SU-DHL-6 (cell line): ENCODE data around the gene SOBP.

Source experiments
- H2AFZ ChIP-seq: fragments of 200-600 bp; sonication (generic); 2 replicates; pipeline ENCODE4 v1.6.1; 2014; ENCODE audit warnings: low read depth, mild to moderate bottlenecking, moderate library complexity, mixed read lengths, antibody characterized with exemption, low read length; ENCODE audit not compliant: severe bottlenecking
- H3F3A ChIP-seq: fragments of 200-600 bp; shearing (Covaris generic); 2 replicates; pipeline ENCODE4 v1.6.0; 2016; ENCODE audit warnings: antibody characterized with exemption, mild to moderate bottlenecking; ENCODE audit not compliant: insufficient read depth
- H3K27ac ChIP-seq: fragments of 200-600 bp; sonication (generic); 2 replicates; pipeline ENCODE4 v1.5.1; 2016; ENCODE audit warnings: low read depth, mild to moderate bottlenecking, low read length, moderate library complexity, mixed read lengths
- H3K27me3 ChIP-seq: fragments of 200-600 bp; sonication (generic), shearing (Covaris generic); 2 replicates; pipeline ENCODE4 v1.6.0; 2014; ENCODE audit warnings: mild to moderate bottlenecking, low read length
- H3K36me3 ChIP-seq: fragments of 200-600 bp; sonication (generic); 2 replicates; pipeline ENCODE4 v1.6.1; 2014; ENCODE audit warnings: mild to moderate bottlenecking, low read length, mixed read lengths
- H3K4me2 ChIP-seq: fragments of 300-600, 200-600 bp; shearing (Covaris generic), sonication (generic); 2 replicates; pipeline ENCODE4 v1.6.0; 2014; ENCODE audit warnings: low read length, low read depth, mild to moderate bottlenecking; ENCODE audit not compliant: poor library complexity, severe bottlenecking
- H3K4me3 ChIP-seq: fragments of 200-600 bp; sonication (generic); 2 replicates; pipeline ENCODE4 v1.5.1; 2014; ENCODE audit warnings: antibody characterized with exemption, low read length, mild to moderate bottlenecking, mixed read lengths; ENCODE audit not compliant: insufficient read depth, poor library complexity, severe bottlenecking
- H3K79me2 ChIP-seq: fragments of 200-600 bp; sonication (generic); 2 replicates; pipeline ENCODE4 v1.6.1; 2014; ENCODE audit warnings: mild to moderate bottlenecking, low read length, moderate library complexity; ENCODE audit not compliant: insufficient read depth
- H3K9ac ChIP-seq: fragments of 200-600 bp; sonication (generic); 2 replicates; pipeline ENCODE4 v1.7.0; 2014; ENCODE audit warnings: mild to moderate bottlenecking, low read length
- H3K9me2 ChIP-seq: fragments of 200-600 bp; sonication (generic); replicated peaks from 2 replicates; pipeline ENCODE4 v1.6.1; 2014; ENCODE audit warnings: low read length; ENCODE audit not compliant: insufficient read depth
- H3K9me3 ChIP-seq: fragments of 200-600 bp; sonication (generic); 2 replicates; pipeline ENCODE4 v1.6.1; 2014; ENCODE audit warnings: low read length, mixed read lengths; ENCODE audit not compliant: insufficient read depth
- H4K20me1 ChIP-seq: fragments of 200-600 bp; sonication (generic); 2 replicates; pipeline ENCODE4 v1.6.1; 2014; ENCODE audit warnings: low read depth, mild to moderate bottlenecking, antibody characterized with exemption, low read length, moderate library complexity, mixed read lengths
- CTCF ChIP-seq: fragments of 200-600 bp; sonication (generic); IDR thresholded peaks from one replicate; pipeline ENCODE4 v1.5.1; 2017; ENCODE audit warnings: antibody characterized with exemption, mild to moderate bottlenecking, low read length, moderate library complexity; ENCODE audit not compliant: insufficient read depth, poor library complexity, severe bottlenecking
- EZH2phosphoT487 ChIP-seq: fragments of 200-600 bp; sonication (generic), shearing (Covaris generic); conservative IDR thresholded peaks from 2 replicates; pipeline ENCODE4 v1.6.1; 2018; ENCODE audit warnings: mild to moderate bottlenecking, antibody characterized with exemption, low read length, moderate library complexity, mixed read lengths

The SOBP gene

GRCh38 chr6:107666084-107666980 lies 176.4 kb downstream of the SOBP start:
- H3K9me3 ChIP-seq: no peaks in the 10 kb centered on the region
- no peaks in the 10 kb centered on the region for H4K20me1 ChIP-seq
- no peaks in the 10 kb centered on the region for H3K9me2 ChIP-seq
- H3K4me2 ChIP-seq: no peak overlapping the region
- H3K79me2 ChIP-seq: no peaks in the 10 kb centered on the region
- TF ChIP-seq CTCF (no peak), EZH2phosphoT487 (no peak)
- no peak overlapping the region for H2AFZ ChIP-seq
- no peaks in the 10 kb centered on the region for H3F3A ChIP-seq
- no peak overlapping the region for H3K4me3 ChIP-seq
- no peak overlapping the region for H3K9ac ChIP-seq
- H3K36me3 ChIP-seq: no peaks in the 10 kb centered on the region
- no peak overlapping the region for H3K27ac ChIP-seq
- no peaks in the 10 kb centered on the region for H3K27me3 ChIP-seq

GRCh38 chr6:107666981-107667601 lies 177.2 kb downstream of the SOBP start:
- H3K79me2 ChIP-seq: no peaks in the 10 kb centered on the region
- H3K9me2 ChIP-seq: no peaks in the 10 kb centered on the region
- H3K36me3 ChIP-seq: no peaks in the 10 kb centered on the region
- no peak overlapping the region for H3K4me2 ChIP-seq
- H3K9me3 ChIP-seq: no peaks in the 10 kb centered on the region
- no peaks in the 10 kb centered on the region for H3F3A ChIP-seq
- H3K27me3 ChIP-seq: no peaks in the 10 kb centered on the region
- H3K9ac ChIP-seq: no peak overlapping the region
- no peak overlapping the region for H2AFZ ChIP-seq
- H3K4me3 ChIP-seq: no peak overlapping the region
- no peak for TF ChIP-seq CTCF
- TF ChIP-seq EZH2phosphoT487: no peak
- no peaks in the 10 kb centered on the region for H4K20me1 ChIP-seq
- H3K27ac ChIP-seq: no peak overlapping the region

GRCh38 chr6:107667790-107668189 lies 177.9 kb downstream of the SOBP start:
- TF ChIP-seq CTCF (no peak), EZH2phosphoT487 (no peak)
- Histone ChIP-seq H2AFZ (no peak overlapping the region), H3K9me2 (no peaks in the 10 kb centered on the region), H3F3A (no peaks in the 10 kb centered on the region), H3K27ac (no peak overlapping the region), H3K36me3 (no peaks in the 10 kb centered on the region), H3K9me3 (no peaks in the 10 kb centered on the region), H3K4me3 (no peak overlapping the region), H3K27me3 (no peaks in the 10 kb centered on the region), H4K20me1 (no peaks in the 10 kb centered on the region), H3K79me2 (no peaks in the 10 kb centered on the region), H3K4me2 (no peak overlapping the region), H3K9ac (no peak overlapping the region)
